IMR-90 (cell line): ENCODE results near the gene H2BW2.
A peak's percentile ranks its signal among the peaks of the same experiment; 100 is the strongest.

ENCODE experiments used
- CEBPB ChIP-seq: IDR thresholded peaks from 2 replicates; pipeline ENCODE4 v1.6.1; 2012; ENCODE audit warnings: low read depth, low read length, improper control_type of control experiment
- CTCF ChIP-seq: conservative IDR thresholded peaks from 2 replicates; pipeline ENCODE4 v1.5.1; 2012; ENCODE audit warnings: mild to moderate bottlenecking, low read depth, low read length, improper control_type of control experiment
- ELK1 ChIP-seq: fragments of 150-350 bp; IDR thresholded peaks from 2 replicates; pipeline ENCODE4 v1.6.1; 2016; ENCODE audit warnings: low read depth, mild to moderate bottlenecking, low read length, moderate library complexity, borderline replicate concordance
- MAZ ChIP-seq: IDR thresholded peaks from 2 replicates; pipeline ENCODE4 v1.6.1; 2012; ENCODE audit warnings: low read depth, mild to moderate bottlenecking, low read length, improper control_type of control experiment, moderate library complexity, borderline replicate concordance
- MXI1 ChIP-seq: IDR thresholded peaks from 2 replicates; pipeline ENCODE4 v1.6.1; 2012; ENCODE audit warnings: low read depth, mild to moderate bottlenecking, low read length, moderate library complexity, borderline replicate concordance
- NFE2L2 ChIP-seq: fragments of 150-350 bp; IDR thresholded peaks from 2 replicates; pipeline ENCODE4 v1.6.1; 2016; ENCODE audit warnings: low read depth, mild to moderate bottlenecking, low read length
- POLR2A ChIP-seq: IDR thresholded peaks from 2 replicates; pipeline ENCODE4 v1.6.1; 2012; ENCODE audit warnings: mild to moderate bottlenecking, low read depth, low read length
- RAD21 ChIP-seq: IDR thresholded peaks from 2 replicates; pipeline ENCODE4 v1.6.1; 2012; ENCODE audit warnings: low read length, improper control_type of control experiment
- RCOR1 ChIP-seq: IDR thresholded peaks from 2 replicates; pipeline ENCODE4 v1.6.1; 2012; ENCODE audit warnings: mild to moderate bottlenecking, low read length, improper control_type of control experiment; ENCODE audit not compliant: insufficient replicate concordance
- RFX5 ChIP-seq: IDR thresholded peaks from 2 replicates; pipeline ENCODE4 v1.8.0; 2012; ENCODE audit warnings: low read depth, mild to moderate bottlenecking, low read length, moderate library complexity
- USF2 ChIP-seq: fragments of 150-350 bp; IDR thresholded peaks from 2 replicates; pipeline ENCODE4 v1.6.1; 2017; ENCODE audit warnings: mild to moderate bottlenecking, antibody characterized with exemption, low read length, low read depth

- TF ChIP-seq CTCF (no peak), CEBPB (no peak), MXI1 (no peak), RFX5 (no peak), RAD21 (no peak), POLR2A (no peak), ELK1 (no peak), USF2 (peak; percentile 64), NFE2L2 (no peak), RCOR1 (no peak), MAZ (no peak)
Measured at GRCh38 chrX:104018126-104018525, 21.6 kb upstream of the H2BW2 start.
